Gastrocnemius medialis (tissue), 4 donors: Measurements from ENCODE around the gene RMND1. TPM values are rescaled to one million over a fixed set of nuclear protein-coding genes. Genes with fewer than 3 reads are reported as not detected.

Experiments used
- ATAC-seq, 2 donors: fragments of 150-250 bp; one replicate each; pipeline ENCODE4 v1.9.1; 2016
- DNase-seq, 2 donors: peaks; one replicate each; pipeline ENCODE4 v3.0.0-alpha.2; 2019
- H3K27ac ChIP-seq, 4 donors: fragments of 200-600 bp; sonication (generic); 1 replicate in 1 of 4; 2 replicates in 3 of 4; pipeline ENCODE4 v1.5.1; 2016 to 2018; ENCODE audit warnings: mild to moderate bottlenecking in 2 of 4, moderate library complexity in 1 of 4
- H3K27me3 ChIP-seq, 3 donors: fragments of 200-600 bp; sonication (generic) in 2 of 3; 1 replicate in 1 of 3; 2 replicates in 2 of 3; pipeline versions ENCODE4 v1.5.1 to v1.6.0; 2016 to 2019; ENCODE audit warnings: mild to moderate bottlenecking in 1 of 3, moderate library complexity in 1 of 3
- H3K36me3 ChIP-seq, 2 donors: fragments of 200-600 bp; sonication (generic) in 1 of 2; one replicate each; pipeline ENCODE4 v1.5.1; 2017 to 2018
- H3K4me1 ChIP-seq, 2 donors: fragments of 200-600 bp; sonication (generic) in 1 of 2; one replicate each; pipeline ENCODE4 v1.5.1; 2016 to 2017; ENCODE audit warnings: mild to moderate bottlenecking in 2 of 2
- H3K4me3 ChIP-seq, 4 donors: fragments of 200-600 bp; sonication (generic) in 3 of 4; 1 replicate in 1 of 4; 2 replicates in 3 of 4; pipeline ENCODE4 v1.5.1; 2016 to 2019; ENCODE audit warnings: mild to moderate bottlenecking in 2 of 4
- H3K9me3 ChIP-seq, 3 donors: fragments of 200-600 bp; sonication (generic) in 2 of 3; 1 replicate in 1 of 3; 2 replicates in 2 of 3; pipeline ENCODE4 v1.5.1; 2016 to 2019
- CTCF ChIP-seq, 5 experiments: fragments of 450-650 bp in 3 of 5; fragments of 200-600 bp in 2 of 5; sonication (generic) in 2 of 5; IDR thresholded peaks in 4 of 5; conservative IDR thresholded peaks in 1 of 5; 1 replicate in 4 of 5; 2 replicates in 1 of 5; pipeline ENCODE4 v1.5.1; 2016 to 2019; ENCODE audit warnings: antibody characterized with exemption in 5 of 5, mild to moderate bottlenecking in 3 of 5, moderate library complexity in 3 of 5
- POLR2A ChIP-seq, 2 donors: fragments of 450-650 bp; IDR thresholded peaks; one replicate each; pipeline ENCODE4 v1.6.1; 2017; ENCODE audit warnings: antibody characterized with exemption in 2 of 2, mild to moderate bottlenecking in 2 of 2, moderate library complexity in 2 of 2
- in situ Hi-C, 4 donors: fragments of 200-750 bp; cut with MboI; loops; one replicate each; pipeline versions ENCODE4 v1.15.0 to v1.8.0; 2017; ENCODE audit warnings: low sequenced_read_pairs in 4 of 4
- intact Hi-C: fragments of 100-400 bp; cut with DNase I; formaldehyde crosslinking; loops from one replicate; pipeline ENCODE4 v1.15.1; 2023; ENCODE audit warnings: low total_unique reads
- total RNA-seq, 4 donors: library from RNA; depleted of rRNA; stranded (reverse); fragments of >200 nt; gene quantifications; one replicate each; pipeline versions ENCODE4 v1.1.0 to v1.2.3, GENCODE V29; 2016

Gene RMND1
- total RNA-seq, 4 donors from 2014 or later = 6.4 to 9.6 (median 8.4) TPM

GRCh38 chr6:151428093-151428735 lies 23.7 kb downstream of the RMND1 start:
- ATAC-seq (no peak), DNase-seq (no peak)
- in situ Hi-C loops (loop anchor here in 2 of 4 donors (25.0 kb wide), 2 partner anchors 834 to 1559 kb away; partner anchors contain the start of gene FBXO5 (in 1 of the 2)), intact Hi-C loops (no loop called here)
- Histone ChIP-seq H3K27ac (no peak overlapping the region), H3K4me1 (no peaks in the 10 kb centered on the region), H3K36me3 (peaks cover 0 to 49% of the 10 kb centered on the region in 2 donors), H3K9me3 (no peaks in the 10 kb centered on the region), H3K4me3 (no peak overlapping the region), H3K27me3 (no peaks in the 10 kb centered on the region)
- TF ChIP-seq CTCF (IDR thresholded peaks at IDR 0.05 in 4 of 5, conservative IDR thresholded peaks at IDR 0.05 in 1 of 5) (no peak), POLR2A (IDR thresholded peaks at IDR 0.05) (no peak)

GRCh38 chr6:151425561-151425960 lies 26.4 kb downstream of the RMND1 start:
- Histone ChIP-seq H3K27ac (no peak overlapping the region), H3K27me3 (no peaks in the 10 kb centered on the region), H3K36me3 (peaks cover 0 to 57% of the 10 kb centered on the region in 2 donors), H3K4me1 (no peaks in the 10 kb centered on the region), H3K9me3 (no peaks in the 10 kb centered on the region), H3K4me3 (no peak overlapping the region)
- DNase-seq = no peak
- intact Hi-C loops (no loop called here), in situ Hi-C loops (loop anchor here in 2 of 4 donors (25.0 kb wide), 2 partner anchors 837 to 1562 kb away; partner anchors contain the start of gene FBXO5 (in 1 of the 2))
- ATAC-seq = no peak
- TF ChIP-seq CTCF (IDR thresholded peaks at IDR 0.05 in 4 of 5, conservative IDR thresholded peaks at IDR 0.05 in 1 of 5) (no peak), POLR2A (IDR thresholded peaks at IDR 0.05) (no peak)

- in situ Hi-C loops (no loop called here), intact Hi-C loops (no loop called here)
- H3K36me3 ChIP-seq = peaks cover 0 to 31% of the 10 kb centered on the region in 2 donors
- no peak for ATAC-seq
- H3K27me3 ChIP-seq = no peaks in the 10 kb centered on the region
- no peak overlapping the region for H3K27ac ChIP-seq
- TF ChIP-seq POLR2A (IDR thresholded peaks at IDR 0.05) = no peak
- H3K4me3 ChIP-seq = no peak overlapping the region
- H3K9me3 ChIP-seq = no peaks in the 10 kb centered on the region
- no peaks in the 10 kb centered on the region for H3K4me1 ChIP-seq
- DNase-seq = no peak
These were observed 28.9 kb downstream of the RMND1 start for GRCh38 chr6:151422981-151423380.

GRCh38 chr6:151417477-151417876 lies 34.4 kb downstream of the RMND1 start:
- in situ Hi-C loops (no loop called here), intact Hi-C loops (no loop called here)
- Histone ChIP-seq H3K27me3 (no peaks in the 10 kb centered on the region), H3K9me3 (no peaks in the 10 kb centered on the region), H3K4me3 (no peak overlapping the region), H3K36me3 (peaks cover 0 to 16% of the 10 kb centered on the region in 2 donors), H3K27ac (no peak overlapping the region), H3K4me1 (no peaks in the 10 kb centered on the region)
- DNase-seq = no peak
- no peak for ATAC-seq
- TF ChIP-seq POLR2A (IDR thresholded peaks at IDR 0.05) (no peak), CTCF (IDR thresholded peaks at IDR 0.05 in 4 of 5, conservative IDR thresholded peaks at IDR 0.05 in 1 of 5) (no peak)

GRCh38 chr6:151414641-151415260 lies 37.2 kb downstream of the RMND1 start:
- in situ Hi-C loops = no loop called here
- intact Hi-C loops = no loop called here
- no peak overlapping the region for H3K27ac ChIP-seq
- no peak for DNase-seq
- no peaks in the 10 kb centered on the region for H3K27me3 ChIP-seq
- no peak for TF ChIP-seq CTCF (IDR thresholded peaks at IDR 0.05 in 4 of 5, conservative IDR thresholded peaks at IDR 0.05 in 1 of 5)
- TF ChIP-seq POLR2A (IDR thresholded peaks at IDR 0.05) = no peak
- H3K4me3 ChIP-seq = no peak overlapping the region
- no peaks in the 10 kb centered on the region for H3K4me1 ChIP-seq
- peaks cover 0 to 14% of the 10 kb centered on the region in 2 donors for H3K36me3 ChIP-seq
- H3K9me3 ChIP-seq = no peaks in the 10 kb centered on the region
- no peak for ATAC-seq
